Right atrium auricular region (tissue), 2 donors: ENCODE results near the gene CCT8. TPM values are rescaled to one million over a fixed set of nuclear protein-coding genes. Genes with fewer than 3 reads are reported as not detected.

Experiments used
- DNase-seq: peaks from one replicate; pipeline ENCODE4 v3.0.0-alpha.2; 2019; ENCODE audit warnings: low spot score
- H3K27ac ChIP-seq, 2 donors: fragments of 200-600 bp; sonication (generic); 1 replicate in 1 of 2; 2 replicates in 1 of 2; pipeline ENCODE4 v1.5.1; 2016 to 2019
- H3K27me3 ChIP-seq, 2 donors: fragments of 200-600 bp; sonication (generic); one replicate each; pipeline versions ENCODE4 v1.5.1 to v1.6.0; 2017 to 2019
- H3K36me3 ChIP-seq: fragments of 200-600 bp; sonication (generic); one replicate; pipeline ENCODE4 v1.5.1; 2016
- H3K4me1 ChIP-seq, 2 donors: fragments of 200-600 bp; sonication (generic); one replicate each; pipeline versions ENCODE4 v1.5.1 to v1.6.0; 2017 to 2019
- H3K4me3 ChIP-seq, 2 donors: fragments of 200-600 bp; sonication (generic); 1 replicate in 1 of 2; 2 replicates in 1 of 2; pipeline ENCODE4 v1.5.1; 2017 to 2019; ENCODE audit warnings: mild to moderate bottlenecking in 1 of 2, moderate library complexity in 1 of 2
- H3K9me3 ChIP-seq, 2 donors: fragments of 200-600 bp; sonication (generic); one replicate each; pipeline ENCODE4 v1.5.1; 2019
- CTCF ChIP-seq, 2 donors: fragments of 200-600 bp; sonication (generic); IDR thresholded peaks; one replicate each; pipeline ENCODE4 v1.5.1; 2019; ENCODE audit warnings: antibody characterized with exemption in 2 of 2
- total RNA-seq, 2 donors: library from RNA; depleted of rRNA; stranded (reverse); fragments of >200 nt; gene quantifications; one replicate each; pipeline ENCODE4 v1.1.0, GENCODE V29; 2016

CCT8 gene
- total RNA-seq, 2 donors from 2014 or later: 89.5 to 91.8 TPM

GRCh38 chr21:29056538-29057050 lies 16.9 kb downstream of the CCT8 start:
- no peak for DNase-seq
- Histone ChIP-seq H3K36me3 (peaks cover 94% of the 10 kb centered on the region), H3K9me3 (no peaks in the 10 kb centered on the region), H3K4me1 (no peaks in the 10 kb centered on the region), H3K4me3 (no peak overlapping the region), H3K27ac (no peak overlapping the region), H3K27me3 (no peaks in the 10 kb centered on the region)
- no peak for TF ChIP-seq CTCF (IDR thresholded peaks at IDR 0.05)

GRCh38 chr21:29056005-29056404 lies 17.4 kb downstream of the CCT8 start:
- no peak overlapping the region for H3K27ac ChIP-seq
- no peak for TF ChIP-seq CTCF (IDR thresholded peaks at IDR 0.05)
- H3K4me3 ChIP-seq: no peak overlapping the region
- H3K36me3 ChIP-seq: peaks cover 93% of the 10 kb centered on the region
- no peak for DNase-seq
- H3K9me3 ChIP-seq: no peaks in the 10 kb centered on the region
- H3K4me1 ChIP-seq: no peaks in the 10 kb centered on the region
- no peaks in the 10 kb centered on the region for H3K27me3 ChIP-seq

- no peak for TF ChIP-seq CTCF (IDR thresholded peaks at IDR 0.05)
- peaks cover 91% of the 10 kb centered on the region for H3K36me3 ChIP-seq
- no peak for DNase-seq
- no peak overlapping the region for H3K4me3 ChIP-seq
- H3K4me1 ChIP-seq: no peaks in the 10 kb centered on the region
- no peaks in the 10 kb centered on the region for H3K27me3 ChIP-seq
- H3K27ac ChIP-seq: no peak overlapping the region
- no peaks in the 10 kb centered on the region for H3K9me3 ChIP-seq
Observed at GRCh38 chr21:29055080-29055479, 18.4 kb downstream of the CCT8 start.

GRCh38 chr21:29053656-29054055 lies 19.8 kb downstream of the CCT8 start:
- H3K27ac ChIP-seq: no peak overlapping the region
- DNase-seq: no peak
- H3K36me3 ChIP-seq: peaks cover 91% of the 10 kb centered on the region
- no peaks in the 10 kb centered on the region for H3K4me1 ChIP-seq
- TF ChIP-seq CTCF (IDR thresholded peaks at IDR 0.05): no peak
- no peak overlapping the region for H3K4me3 ChIP-seq
- no peaks in the 10 kb centered on the region for H3K27me3 ChIP-seq
- no peaks in the 10 kb centered on the region for H3K9me3 ChIP-seq

GRCh38 chr21:29053011-29053553 lies 20.4 kb downstream of the CCT8 start:
- no peaks in the 10 kb centered on the region for H3K9me3 ChIP-seq
- peaks cover 85% of the 10 kb centered on the region for H3K36me3 ChIP-seq
- H3K27me3 ChIP-seq: no peaks in the 10 kb centered on the region
- no peak for TF ChIP-seq CTCF (IDR thresholded peaks at IDR 0.05)
- H3K4me3 ChIP-seq: no peak overlapping the region
- no peaks in the 10 kb centered on the region for H3K4me1 ChIP-seq
- H3K27ac ChIP-seq: no peak overlapping the region
- DNase-seq: no peak

- Histone ChIP-seq H3K27me3 (no peaks in the 10 kb centered on the region), H3K36me3 (peaks cover 82% of the 10 kb centered on the region), H3K4me3 (no peak overlapping the region), H3K27ac (no peak overlapping the region), H3K9me3 (no peaks in the 10 kb centered on the region), H3K4me1 (no peaks in the 10 kb centered on the region)
- no peak for TF ChIP-seq CTCF (IDR thresholded peaks at IDR 0.05)
- no peak for DNase-seq
Observed at GRCh38 chr21:29052224-29052623, 21.2 kb downstream of the CCT8 start.
